GM18951 (cell line): ENCODE results near the gene MOBP.
"Not testable (repeated sequence)": the region's sequence is repeated elsewhere in the genome, so short reads cannot be mapped to it uniquely, and the experiment has no call there.

Experiments
- POLR2A ChIP-seq: IDR thresholded peaks from 4 replicates; pipeline ENCODE4 v1.6.1; 2011; ENCODE audit warnings: mild to moderate bottlenecking; ENCODE audit not compliant: insufficient read length, insufficient read depth; ENCODE audit errors: extremely low read depth
- in situ Hi-C: fragments of 300-500 bp; cut with MboI; formaldehyde crosslinking; loops from one replicate; pipeline ENCODE4 v1.12.0; 2022; ENCODE audit warnings: low sequenced_read_pairs, mixed read lengths, inconsistent platforms; ENCODE audit not compliant: unreplicated experiment

The MOBP gene

GRCh38 chr3:39467394-39468107 lies at the start of gene MOBP:
MOBP (plus strand) TSS chr3:39467680; CDS start chr3:39502070, 34,390 bp downstream.
- no peak for TF ChIP-seq POLR2A

GRCh38 chr3:39418556-39419225 lies 48.8 kb upstream of the MOBP start:
- in situ Hi-C loops, result not testable (repeated sequence)

More at GRCh38 chr3:39467394-39468107, at the start of gene MOBP:
- in situ Hi-C loops, result no loop called here

GRCh38 chr3:39419742-39420315 lies 47.7 kb upstream of the MOBP start:
- in situ Hi-C loops, result no loop called here
- no peak for TF ChIP-seq POLR2A

GRCh38 chr3:39420543-39420942 lies 46.9 kb upstream of the MOBP start:
- in situ Hi-C loops, result no loop called here
- TF ChIP-seq POLR2A, result no peak

GRCh38 chr3:39423436-39423970 lies 44.0 kb upstream of the MOBP start:
- TF ChIP-seq POLR2A, result no peak
- in situ Hi-C loops, result no loop called here

- TF ChIP-seq POLR2A, result no peak
- in situ Hi-C loops, result no loop called here
Observed at GRCh38 chr3:39426312-39426711, 41.2 kb upstream of the MOBP start.

GRCh38 chr3:39427506-39427905 lies 40.0 kb upstream of the MOBP start:
- no peak for TF ChIP-seq POLR2A
- in situ Hi-C loops, result no loop called here

- TF ChIP-seq POLR2A, result no peak
- in situ Hi-C loops, result no loop called here
Observed at GRCh38 chr3:39428745-39429201, 38.7 kb upstream of the MOBP start.

GRCh38 chr3:39429466-39429865 lies 38.0 kb upstream of the MOBP start:
- TF ChIP-seq POLR2A, result no peak
- in situ Hi-C loops, result no loop called here

- no peak for TF ChIP-seq POLR2A
- in situ Hi-C loops, result no loop called here
Observed at GRCh38 chr3:39432342-39432741, 35.1 kb upstream of the MOBP start.

- in situ Hi-C loops, result no loop called here
- TF ChIP-seq POLR2A, result no peak
Observed at GRCh38 chr3:39433642-39434041, 33.8 kb upstream of the MOBP start.

GRCh38 chr3:39434574-39434973 lies 32.9 kb upstream of the MOBP start:
- in situ Hi-C loops, result no loop called here
- no peak for TF ChIP-seq POLR2A

- in situ Hi-C loops, result no loop called here
- no peak for TF ChIP-seq POLR2A
Observed at GRCh38 chr3:39435006-39435748, 32.3 kb upstream of the MOBP start.
